H1 (cell line): ENCODE data around the gene SND1. TPM values are rescaled to one million over a fixed set of nuclear protein-coding genes. Genes with fewer than 3 reads are reported as not detected.
A peak's percentile ranks its signal among the peaks of the same experiment; 100 is the strongest.

Experiments
- CHD2 ChIP-seq: IDR thresholded peaks from 2 replicates; pipeline ENCODE4 v1.6.1; 2012; ENCODE audit warnings: low read length, improper control_type of control experiment
- CREB1 ChIP-seq: IDR thresholded peaks from 2 replicates; pipeline ENCODE4 v1.6.1; 2012; ENCODE audit warnings: inconsistent platforms
- E2F6 ChIP-seq: IDR thresholded peaks from 2 replicates; pipeline ENCODE4 v1.6.1; 2012; ENCODE audit warnings: inconsistent platforms
- HDAC6 ChIP-seq: IDR thresholded peaks from one replicate; pipeline ENCODE4 v1.7.1; 2012; ENCODE audit warnings: low read depth, mild to moderate bottlenecking, inconsistent platforms, low read length, moderate library complexity
- KDM4A ChIP-seq: IDR thresholded peaks from one replicate; pipeline ENCODE4 v1.7.1; 2012; ENCODE audit warnings: low read depth, mild to moderate bottlenecking, moderate library complexity, low read length, inconsistent platforms; ENCODE audit not compliant: severe bottlenecking
- MAFK ChIP-seq: IDR thresholded peaks from 2 replicates; pipeline ENCODE4 v1.6.1; 2012; ENCODE audit warnings: low read depth, mild to moderate bottlenecking, improper control_type of control experiment, low read length
- PHF8 ChIP-seq: fragments of 200-600 bp; sonication (generic); conservative IDR thresholded peaks from 2 replicates; pipeline ENCODE4 v1.7.1; 2012; ENCODE audit warnings: low read depth, mild to moderate bottlenecking, inconsistent platforms, low read length, moderate library complexity
- POLR2A ChIP-seq, 2 experiments: IDR thresholded peaks; 1 replicate in 1 of 2; 2 replicates in 1 of 2; pipeline ENCODE4 v1.6.1; 2011; ENCODE audit warnings: low read depth in 2 of 2, low read length in 2 of 2, mild to moderate bottlenecking in 2 of 2; ENCODE audit errors: control extremely low read depth in 1 of 2
- POU5F1 ChIP-seq: IDR thresholded peaks from 2 replicates; pipeline ENCODE4 v1.6.1; 2011; ENCODE audit warnings: low read depth, mild to moderate bottlenecking, low read length, moderate library complexity
- polyA plus RNA-seq, 7 experiments: library from polyadenylated mRNA; depleted of rRNA in 3 of 7; stranded (reverse) in 5 of 7; unstranded in 2 of 7; fragments of >200 nt in 5 of 7; fragments of 200-250 nt in 2 of 7; gene quantifications; 1 replicate in 5 of 7; 2 replicates in 1 of 7; 4 replicates in 1 of 7; pipeline versions ENCODE4 v1.2.1 to v1.2.3, GENCODE V29; 2011 to 2013; ENCODE audit warnings: missing spikeins in 2 of 7, mixed read lengths in 2 of 7
- total RNA-seq: library from RNA; stranded (reverse); fragmentation: NEBNext Ultra II Directional; extraction: Animal tissue kit (Norgen Biotek cat#: 25700); gene quantifications from 2 replicates; pipeline ENCODE4 v1.2.1, GENCODE V29; 2021
- TF ChIP-seq, protein P1 (sequence below): fragments of 300-600 bp; sonication (generic); IDR thresholded peaks from 2 replicates; pipeline ENCODE4 v1.7.1; 2012; ENCODE audit warnings: low read length, moderate library complexity, mild to moderate bottlenecking, inconsistent platforms; ENCODE audit not compliant: insufficient replicate concordance

The SND1 gene
- total and polyA plus RNA-seq, 2 of the 8 experiments (the other 6 are each of a cell fraction or from before 2014, with no cell fraction given), result 122 to 290 TPM

DNA sequence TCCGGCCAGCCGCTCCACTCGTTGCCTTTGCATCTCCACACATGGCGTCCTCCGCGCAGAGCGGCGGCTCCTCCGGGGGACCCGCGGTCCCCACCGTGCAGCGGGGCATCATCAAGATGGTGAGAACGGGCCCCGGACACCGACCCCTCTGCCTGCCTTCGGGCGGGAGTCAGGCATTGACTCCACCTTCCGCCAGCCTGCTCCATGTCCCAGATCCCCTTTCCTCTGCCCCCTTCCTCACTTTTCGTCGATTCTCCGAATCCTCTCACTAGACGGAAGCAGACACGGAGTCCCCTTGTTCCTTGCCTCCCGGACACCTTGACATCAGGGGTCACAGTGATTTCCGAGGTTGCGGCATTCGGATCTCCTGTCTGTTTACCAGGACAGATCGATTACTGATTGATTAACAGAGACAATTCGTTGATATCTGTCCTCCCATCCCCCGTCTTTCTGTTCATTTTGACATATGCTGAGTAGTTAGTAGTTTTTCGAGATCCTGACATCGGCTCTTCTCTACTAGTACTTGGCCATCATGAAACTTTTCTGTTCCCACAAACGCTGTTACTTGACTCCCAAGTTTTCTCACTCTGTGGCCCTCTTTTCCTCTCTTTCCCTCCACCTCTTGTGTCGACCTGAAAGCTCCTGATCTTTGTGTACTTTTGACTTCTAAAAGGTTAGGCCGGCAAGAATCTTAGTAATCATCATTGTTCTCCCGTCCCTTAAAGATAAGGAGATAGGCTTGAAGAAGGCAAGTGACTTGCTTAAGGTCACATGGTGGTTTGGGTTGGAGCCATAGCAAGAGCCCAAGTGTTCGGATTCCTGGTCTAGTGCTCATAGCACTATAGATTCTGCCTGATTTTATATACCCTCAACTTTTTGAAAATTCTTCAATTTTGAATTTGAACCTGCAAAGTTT, 597 bp downstream of the SND1 start (continued):
- TF ChIP-seq, protein P1, sequence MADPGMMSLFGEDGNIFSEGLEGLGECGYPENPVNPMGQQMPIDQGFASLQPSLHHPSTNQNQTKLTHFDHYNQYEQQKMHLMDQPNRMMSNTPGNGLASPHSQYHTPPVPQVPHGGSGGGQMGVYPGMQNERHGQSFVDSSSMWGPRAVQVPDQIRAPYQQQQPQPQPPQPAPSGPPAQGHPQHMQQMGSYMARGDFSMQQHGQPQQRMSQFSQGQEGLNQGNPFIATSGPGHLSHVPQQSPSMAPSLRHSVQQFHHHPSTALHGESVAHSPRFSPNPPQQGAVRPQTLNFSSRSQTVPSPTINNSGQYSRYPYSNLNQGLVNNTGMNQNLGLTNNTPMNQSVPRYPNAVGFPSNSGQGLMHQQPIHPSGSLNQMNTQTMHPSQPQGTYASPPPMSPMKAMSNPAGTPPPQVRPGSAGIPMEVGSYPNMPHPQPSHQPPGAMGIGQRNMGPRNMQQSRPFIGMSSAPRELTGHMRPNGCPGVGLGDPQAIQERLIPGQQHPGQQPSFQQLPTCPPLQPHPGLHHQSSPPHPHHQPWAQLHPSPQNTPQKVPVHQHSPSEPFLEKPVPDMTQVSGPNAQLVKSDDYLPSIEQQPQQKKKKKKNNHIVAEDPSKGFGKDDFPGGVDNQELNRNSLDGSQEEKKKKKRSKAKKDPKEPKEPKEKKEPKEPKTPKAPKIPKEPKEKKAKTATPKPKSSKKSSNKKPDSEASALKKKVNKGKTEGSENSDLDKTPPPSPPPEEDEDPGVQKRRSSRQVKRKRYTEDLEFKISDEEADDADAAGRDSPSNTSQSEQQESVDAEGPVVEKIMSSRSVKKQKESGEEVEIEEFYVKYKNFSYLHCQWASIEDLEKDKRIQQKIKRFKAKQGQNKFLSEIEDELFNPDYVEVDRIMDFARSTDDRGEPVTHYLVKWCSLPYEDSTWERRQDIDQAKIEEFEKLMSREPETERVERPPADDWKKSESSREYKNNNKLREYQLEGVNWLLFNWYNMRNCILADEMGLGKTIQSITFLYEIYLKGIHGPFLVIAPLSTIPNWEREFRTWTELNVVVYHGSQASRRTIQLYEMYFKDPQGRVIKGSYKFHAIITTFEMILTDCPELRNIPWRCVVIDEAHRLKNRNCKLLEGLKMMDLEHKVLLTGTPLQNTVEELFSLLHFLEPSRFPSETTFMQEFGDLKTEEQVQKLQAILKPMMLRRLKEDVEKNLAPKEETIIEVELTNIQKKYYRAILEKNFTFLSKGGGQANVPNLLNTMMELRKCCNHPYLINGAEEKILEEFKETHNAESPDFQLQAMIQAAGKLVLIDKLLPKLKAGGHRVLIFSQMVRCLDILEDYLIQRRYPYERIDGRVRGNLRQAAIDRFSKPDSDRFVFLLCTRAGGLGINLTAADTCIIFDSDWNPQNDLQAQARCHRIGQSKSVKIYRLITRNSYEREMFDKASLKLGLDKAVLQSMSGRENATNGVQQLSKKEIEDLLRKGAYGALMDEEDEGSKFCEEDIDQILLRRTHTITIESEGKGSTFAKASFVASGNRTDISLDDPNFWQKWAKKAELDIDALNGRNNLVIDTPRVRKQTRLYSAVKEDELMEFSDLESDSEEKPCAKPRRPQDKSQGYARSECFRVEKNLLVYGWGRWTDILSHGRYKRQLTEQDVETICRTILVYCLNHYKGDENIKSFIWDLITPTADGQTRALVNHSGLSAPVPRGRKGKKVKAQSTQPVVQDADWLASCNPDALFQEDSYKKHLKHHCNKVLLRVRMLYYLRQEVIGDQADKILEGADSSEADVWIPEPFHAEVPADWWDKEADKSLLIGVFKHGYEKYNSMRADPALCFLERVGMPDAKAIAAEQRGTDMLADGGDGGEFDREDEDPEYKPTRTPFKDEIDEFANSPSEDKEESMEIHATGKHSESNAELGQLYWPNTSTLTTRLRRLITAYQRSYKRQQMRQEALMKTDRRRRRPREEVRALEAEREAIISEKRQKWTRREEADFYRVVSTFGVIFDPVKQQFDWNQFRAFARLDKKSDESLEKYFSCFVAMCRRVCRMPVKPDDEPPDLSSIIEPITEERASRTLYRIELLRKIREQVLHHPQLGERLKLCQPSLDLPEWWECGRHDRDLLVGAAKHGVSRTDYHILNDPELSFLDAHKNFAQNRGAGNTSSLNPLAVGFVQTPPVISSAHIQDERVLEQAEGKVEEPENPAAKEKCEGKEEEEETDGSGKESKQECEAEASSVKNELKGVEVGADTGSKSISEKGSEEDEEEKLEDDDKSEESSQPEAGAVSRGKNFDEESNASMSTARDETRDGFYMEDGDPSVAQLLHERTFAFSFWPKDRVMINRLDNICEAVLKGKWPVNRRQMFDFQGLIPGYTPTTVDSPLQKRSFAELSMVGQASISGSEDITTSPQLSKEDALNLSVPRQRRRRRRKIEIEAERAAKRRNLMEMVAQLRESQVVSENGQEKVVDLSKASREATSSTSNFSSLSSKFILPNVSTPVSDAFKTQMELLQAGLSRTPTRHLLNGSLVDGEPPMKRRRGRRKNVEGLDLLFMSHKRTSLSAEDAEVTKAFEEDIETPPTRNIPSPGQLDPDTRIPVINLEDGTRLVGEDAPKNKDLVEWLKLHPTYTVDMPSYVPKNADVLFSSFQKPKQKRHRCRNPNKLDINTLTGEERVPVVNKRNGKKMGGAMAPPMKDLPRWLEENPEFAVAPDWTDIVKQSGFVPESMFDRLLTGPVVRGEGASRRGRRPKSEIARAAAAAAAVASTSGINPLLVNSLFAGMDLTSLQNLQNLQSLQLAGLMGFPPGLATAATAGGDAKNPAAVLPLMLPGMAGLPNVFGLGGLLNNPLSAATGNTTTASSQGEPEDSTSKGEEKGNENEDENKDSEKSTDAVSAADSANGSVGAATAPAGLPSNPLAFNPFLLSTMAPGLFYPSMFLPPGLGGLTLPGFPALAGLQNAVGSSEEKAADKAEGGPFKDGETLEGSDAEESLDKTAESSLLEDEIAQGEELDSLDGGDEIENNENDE, result no peak
- TF ChIP-seq CHD2 (0 out of 2 replicates have a peak, but pooled peaks have one; percentile 2), HDAC6 (no peak), PHF8 (peak; percentile 74; the same call in 1 of the 2 replicates), KDM4A (peak; percentile 80), MAFK (no peak), E2F6 (no peak), POU5F1 (no peak), CREB1 (no peak), POLR2A (IDR thresholded peaks at IDR 0.05; ENCODE audit: control extremely low read depth in 1 of 2, low read depth in 2 of 2, low read length in 2 of 2) (no peak)
